HuH-7 (cell line): ENCODE results near the gene GOLGA6B.
A peak's percentile ranks its signal among the peaks of the same experiment; 100 is the strongest.
"Not testable (repeated sequence)": the region's sequence is repeated elsewhere in the genome, so short reads cannot be mapped to it uniquely, and the experiment has no call there.

Experiments used
- DNase-seq: peaks from one replicate; pipeline ENCODE4 v3.0.0; 2011; ENCODE audit warnings: low spot score

GOLGA6B gene

DNA sequence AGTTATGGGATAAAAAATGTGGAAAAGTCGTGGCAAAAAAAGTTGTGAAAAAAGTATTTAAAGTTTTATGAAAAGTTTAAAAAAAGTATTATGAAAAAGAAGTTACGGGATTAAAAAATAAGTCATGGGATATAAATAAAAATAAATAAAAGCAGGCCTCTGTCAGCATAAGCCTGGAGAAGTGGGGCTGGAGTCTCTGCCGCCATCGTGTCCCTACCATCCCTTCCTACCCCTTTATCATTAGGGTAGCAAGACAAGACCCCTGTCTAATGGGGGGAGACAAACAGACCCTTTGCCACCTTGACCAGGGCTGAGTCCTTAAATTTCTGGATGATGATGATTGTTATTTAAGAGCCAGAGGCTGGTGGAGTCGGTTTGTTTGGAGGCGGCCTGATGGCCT is 15.3 kb downstream of the GOLGA6B start:
- DNase-seq = not testable (repeated sequence)

DNA sequence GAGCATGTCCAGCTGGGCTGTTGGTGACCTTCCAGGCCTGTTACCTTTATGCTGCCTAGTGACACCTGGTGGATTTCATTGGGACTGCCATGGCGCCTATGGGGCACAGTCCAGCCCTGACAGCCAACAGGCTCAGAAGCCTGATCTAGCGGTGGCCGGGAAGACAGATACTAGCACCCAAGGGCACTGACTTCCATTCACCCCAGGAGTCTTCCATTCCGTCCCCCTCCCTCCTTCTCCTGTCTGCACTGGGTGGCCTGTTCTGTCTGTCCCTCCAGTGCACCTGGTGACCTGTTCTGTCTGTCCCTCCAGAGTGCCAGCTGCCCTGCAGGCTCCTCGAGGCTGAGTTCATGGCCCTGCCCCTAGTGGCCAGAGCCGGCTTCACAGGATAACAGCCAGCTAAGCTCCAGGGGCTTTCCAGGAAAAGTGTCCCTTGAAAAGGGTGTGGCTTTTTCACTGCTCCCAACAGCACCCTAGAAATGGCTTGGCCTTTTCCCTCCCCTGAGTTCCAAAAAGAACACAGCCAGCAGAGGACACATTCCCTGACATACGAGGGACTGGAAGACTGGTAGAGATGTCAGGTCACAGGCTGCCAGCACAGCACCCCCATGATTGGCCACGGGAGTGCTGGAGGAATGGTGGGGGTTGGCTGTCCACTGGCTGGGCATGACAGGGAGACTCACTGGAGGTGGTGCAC is 16.3 kb downstream of the GOLGA6B start:
- DNase-seq = peak; percentile 66

DNA sequence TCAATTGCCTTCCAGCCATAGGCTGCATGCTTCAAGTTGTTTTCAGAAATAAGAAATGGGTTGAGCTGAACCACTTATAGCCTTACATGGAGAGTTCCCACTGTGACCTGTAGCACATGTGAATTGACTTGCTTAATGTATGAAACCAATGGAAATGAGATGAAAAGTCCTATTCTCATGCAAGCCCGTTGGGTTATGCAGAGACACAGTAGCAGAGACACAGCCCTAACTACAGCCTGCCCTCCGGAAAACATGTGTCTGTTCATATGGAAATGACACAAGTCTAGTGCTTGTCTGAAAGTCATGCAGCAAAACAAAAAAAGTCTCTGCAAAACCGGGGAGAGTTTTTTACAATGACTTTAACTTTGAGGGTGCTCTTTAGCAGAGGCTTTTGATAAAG is 17.0 kb downstream of the GOLGA6B start:
- DNase-seq = no peak

DNA sequence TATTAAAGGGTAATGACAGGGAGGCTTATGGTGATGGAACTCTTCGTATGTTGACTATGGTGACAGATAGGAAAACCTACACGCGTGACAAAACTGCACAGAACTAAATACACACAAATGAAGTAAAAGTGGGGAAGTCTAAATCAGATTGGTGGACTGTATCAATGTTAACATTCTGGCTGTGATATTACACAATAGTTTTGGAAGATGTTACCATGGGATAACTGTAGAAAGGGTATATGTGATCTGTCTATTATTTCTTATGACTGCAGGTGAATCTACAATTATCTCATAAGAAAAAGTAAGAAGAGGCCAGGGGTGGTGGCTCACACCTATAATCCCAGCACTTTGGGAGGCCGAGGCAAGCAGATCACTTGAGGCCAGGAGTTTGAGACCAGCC is 22.3 kb downstream of the GOLGA6B start:
- no peak for DNase-seq

DNA sequence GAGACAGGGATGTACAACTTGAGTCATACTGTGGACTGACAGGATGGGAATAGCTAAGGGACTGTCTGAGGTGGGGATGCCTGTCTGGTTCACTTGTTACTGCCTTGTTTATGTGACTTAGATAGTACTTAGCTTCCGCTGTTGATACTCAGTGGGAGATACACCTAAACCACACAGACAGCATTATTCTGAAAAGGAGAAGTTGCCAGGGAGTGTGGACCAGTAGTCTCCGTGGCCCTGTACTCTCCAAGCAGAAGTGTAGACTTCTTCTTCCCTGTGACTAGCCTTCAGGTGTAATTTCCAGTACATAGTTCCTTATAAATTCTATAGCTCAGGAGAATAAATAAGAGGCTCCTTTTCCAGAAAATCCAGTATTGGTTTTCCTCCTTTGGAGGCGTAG is 26.4 kb downstream of the GOLGA6B start:
- DNase-seq = no peak

DNA sequence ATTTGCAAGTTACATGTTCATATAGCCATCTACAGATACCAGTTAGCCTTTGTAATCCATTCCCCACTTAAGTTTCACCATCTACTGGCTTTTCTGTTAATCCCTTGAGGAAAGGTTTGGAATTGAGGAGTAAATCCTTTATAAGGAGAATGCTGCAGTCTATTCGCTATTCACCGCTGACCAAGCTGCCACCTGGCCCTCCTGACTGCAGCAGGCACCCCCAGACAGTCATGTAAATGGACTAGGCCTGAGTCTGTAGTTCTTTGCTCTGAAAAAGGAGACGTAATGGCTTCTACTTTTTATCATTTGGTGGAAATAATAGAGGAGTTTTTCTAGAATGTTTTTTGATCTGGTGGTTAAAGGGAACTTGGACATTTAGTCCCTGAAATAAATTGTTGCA is 28.3 kb downstream of the GOLGA6B start:
- DNase-seq = no peak

DNA sequence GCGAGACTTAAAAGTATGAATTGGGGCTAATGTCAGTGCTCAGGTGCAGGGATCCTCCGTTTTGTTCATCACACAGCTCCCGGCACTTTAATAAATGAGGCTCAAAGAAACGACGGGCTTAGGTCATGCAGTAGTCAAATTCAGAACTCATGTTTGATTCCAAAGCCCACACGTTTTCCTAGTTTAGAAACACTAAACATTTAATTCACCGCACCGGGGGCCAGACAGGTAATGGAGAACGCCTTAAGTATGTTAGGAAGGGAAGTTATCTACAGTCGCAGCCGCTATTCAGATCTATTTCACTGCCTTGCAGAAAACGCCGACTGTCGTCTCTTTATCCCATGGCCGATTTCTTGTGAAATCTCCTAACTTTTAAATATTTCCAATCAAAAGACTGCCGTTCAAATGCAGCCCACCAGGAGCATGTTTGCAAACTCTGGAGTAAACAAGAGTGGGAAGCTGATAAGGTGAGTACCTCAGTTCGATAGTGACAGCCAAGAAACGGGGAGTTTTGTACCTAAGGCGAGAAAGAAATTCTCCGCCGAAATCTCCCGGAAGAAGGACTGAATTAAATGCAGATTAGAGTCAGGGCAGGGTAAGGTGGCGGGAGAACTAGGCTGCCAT is 30.9 kb downstream of the GOLGA6B start:
- no peak for DNase-seq

DNA sequence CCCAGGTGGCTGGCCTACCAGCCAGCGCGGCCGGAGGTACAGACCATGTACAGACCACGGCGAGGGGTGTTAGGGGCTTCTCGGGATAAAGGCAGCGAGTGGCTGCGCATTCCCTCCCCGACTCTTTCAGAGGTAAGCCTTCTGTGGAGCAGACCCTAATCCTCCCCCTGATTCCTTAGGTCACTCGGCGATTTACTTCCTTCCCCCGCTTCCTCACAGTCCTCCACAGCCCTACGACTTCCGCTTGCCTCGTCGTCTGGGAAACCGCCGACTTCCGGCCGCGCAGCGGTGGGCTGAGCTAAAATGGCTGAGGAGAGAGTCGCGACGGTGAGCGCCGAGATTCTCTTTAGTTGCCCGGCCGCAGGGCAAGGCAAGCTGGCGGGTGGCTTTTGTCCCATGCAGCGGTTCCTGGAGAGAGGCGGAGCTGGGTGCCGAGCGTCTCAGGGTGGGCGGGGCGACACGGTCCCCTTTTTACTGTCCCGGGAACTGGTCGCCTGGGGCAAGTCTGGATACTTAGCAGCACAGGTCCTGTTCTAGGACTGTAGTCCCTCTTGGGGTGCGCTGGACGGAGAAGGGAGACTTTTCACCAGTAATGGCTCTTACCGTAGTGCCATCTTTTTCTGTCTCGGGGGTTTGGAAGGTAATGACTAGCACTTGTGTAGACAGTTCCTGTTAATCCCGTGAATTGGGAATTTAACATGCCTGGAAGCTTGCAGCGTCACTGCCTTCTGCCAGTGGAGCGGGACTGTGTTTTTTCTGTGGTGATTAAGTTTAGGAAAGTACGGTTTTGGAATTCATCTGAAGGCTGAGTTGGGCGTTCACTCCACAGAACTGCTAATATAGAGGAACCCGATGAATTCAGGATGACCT is 31.7 kb downstream of the GOLGA6B start, which contains the start of the genes BBS4 and HIGD2B:
TSS of gene BBS4 (plus strand) at position 283 of the 870 bp plus-strand sequence. CDS start at position 304, 21 bp downstream.
TSS of gene HIGD2B (minus strand) at position 258 of the 870 bp plus-strand sequence. CDS start 9,808 bp downstream, outside the sequence.
- DNase-seq = peak; percentile 82

DNA sequence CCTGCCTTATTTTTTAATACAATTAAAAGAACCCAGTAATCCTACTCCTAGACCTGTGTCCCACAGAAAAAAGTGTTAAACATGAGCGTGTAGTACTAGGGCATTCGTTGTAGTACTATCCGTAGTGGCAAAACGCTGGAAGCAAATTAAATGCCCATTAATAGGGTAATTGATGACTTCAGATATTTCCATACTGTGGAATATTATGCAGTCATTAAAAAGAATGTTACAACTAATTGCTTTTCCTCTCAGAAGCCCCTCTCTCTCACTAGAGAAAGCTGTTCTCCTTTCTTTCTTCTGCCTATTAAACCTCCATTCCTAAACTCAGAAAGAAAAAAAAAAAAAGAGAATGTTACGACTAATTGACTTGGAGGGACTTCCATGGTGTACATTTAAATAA is 34.2 kb downstream of the GOLGA6B start:
- DNase-seq = no peak

DNA sequence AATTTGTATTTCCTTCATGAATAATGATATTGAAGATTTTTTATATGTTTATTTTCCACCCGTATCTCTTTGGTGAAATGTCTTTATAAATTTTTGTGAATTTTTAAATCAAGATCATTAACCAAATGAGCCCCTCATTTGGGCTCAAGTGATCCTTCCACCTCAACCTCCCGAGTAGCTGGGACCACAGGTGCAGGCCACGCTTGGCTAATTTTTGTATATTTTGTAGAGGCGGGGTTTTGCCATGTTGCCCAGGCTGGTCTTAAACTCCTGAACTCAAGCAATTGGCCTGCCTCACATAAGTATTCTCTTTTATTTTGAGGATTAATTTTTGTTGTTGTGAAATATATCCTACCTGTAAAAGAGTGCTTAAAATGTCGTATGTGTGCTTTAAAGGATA is 36.4 kb downstream of the GOLGA6B start:
- DNase-seq = no peak

DNA sequence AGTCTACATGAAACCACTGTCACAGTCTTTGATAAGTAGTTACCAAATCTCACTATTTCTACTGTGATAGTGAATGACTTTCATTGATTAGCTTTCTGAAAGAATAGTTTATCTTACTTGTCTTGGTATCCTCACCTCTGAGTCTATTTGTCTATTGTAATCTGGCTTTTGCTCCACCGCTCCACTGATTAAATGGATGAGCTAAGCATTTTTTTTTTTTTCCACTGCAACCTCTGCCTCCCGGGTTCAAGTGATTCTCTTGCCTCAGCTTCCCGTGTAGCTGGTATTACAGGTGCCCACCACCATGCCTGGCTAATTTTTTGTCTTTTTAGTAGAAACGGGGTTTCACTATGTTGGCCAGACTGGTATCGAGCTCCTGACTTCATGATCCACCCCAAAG is 44.4 kb downstream of the GOLGA6B start:
- no peak for DNase-seq

DNA sequence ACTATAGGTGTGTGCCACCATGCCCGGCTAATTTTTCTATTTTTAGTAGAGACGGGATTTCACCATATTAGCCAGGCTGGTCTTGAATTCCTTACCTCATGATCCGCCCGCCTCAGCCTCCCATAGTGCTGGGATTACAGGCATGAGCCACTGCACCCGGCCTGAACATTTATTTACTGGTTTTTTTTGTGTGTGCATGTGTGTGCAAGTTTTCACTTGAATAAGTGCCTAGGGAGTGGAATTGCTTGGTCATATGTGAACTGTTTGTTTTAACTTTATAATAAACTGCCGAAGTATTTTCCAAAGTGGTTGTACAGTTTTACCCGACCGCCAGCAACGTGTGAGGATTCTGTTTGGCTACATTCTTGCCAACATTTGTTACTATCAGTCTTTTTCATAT is 45.6 kb downstream of the GOLGA6B start:
- no peak for DNase-seq

DNA sequence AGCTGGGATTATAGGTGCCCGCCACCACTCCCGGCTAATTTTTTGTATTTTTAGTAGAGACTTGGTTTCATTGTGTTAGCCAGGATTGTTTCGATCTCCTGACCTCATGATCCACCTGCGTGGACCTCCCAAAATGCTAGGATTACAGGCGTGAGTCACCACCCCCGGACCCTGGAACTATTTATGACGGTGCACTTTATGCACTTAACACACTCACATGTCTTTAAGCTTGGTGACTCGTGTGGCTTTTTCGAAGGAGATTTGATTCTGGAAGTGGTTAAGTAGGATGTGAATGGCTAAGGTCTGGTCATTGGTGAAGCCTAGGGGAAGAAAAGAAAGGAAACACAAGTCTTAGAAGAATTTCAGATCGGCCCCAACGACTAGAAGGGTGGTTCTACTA is 51.8 kb downstream of the GOLGA6B start:
- no peak for DNase-seq

DNA sequence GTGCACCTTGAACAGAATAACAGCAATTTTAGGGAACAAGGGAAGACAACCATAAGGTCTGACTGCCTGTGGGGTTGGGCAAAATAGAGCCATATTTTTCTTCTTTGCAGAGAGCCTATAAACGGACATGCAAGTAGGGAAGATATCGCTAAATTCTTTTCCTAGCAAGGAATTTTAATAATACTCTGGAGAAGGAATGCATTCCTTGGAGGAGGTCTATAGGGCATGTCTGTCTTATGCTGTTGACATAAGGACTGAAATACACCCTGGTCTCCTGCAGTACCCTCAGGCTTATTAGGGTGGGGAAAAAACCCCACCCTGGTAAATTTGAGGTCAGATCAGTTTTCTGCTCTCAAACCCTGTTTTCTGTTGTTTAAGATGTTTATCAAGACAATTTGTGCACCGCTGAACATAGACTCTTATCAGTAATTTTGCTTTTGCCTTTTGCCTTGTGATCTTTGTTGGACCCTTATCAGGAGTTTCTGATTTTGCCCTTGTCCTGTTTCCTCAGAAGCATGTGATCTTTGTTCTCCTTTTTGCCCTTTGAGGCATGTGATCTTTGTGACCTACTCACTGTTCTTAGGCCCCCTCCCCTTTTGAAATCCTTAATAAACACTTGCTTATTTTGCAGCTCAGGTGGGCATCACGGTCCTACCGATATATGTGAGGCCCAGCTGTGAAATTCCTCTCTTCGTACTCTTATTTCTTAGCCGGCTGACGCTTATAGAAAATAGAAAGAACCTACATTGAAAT is 54.2 kb downstream of the GOLGA6B start:
- DNase-seq = not testable (repeated sequence)
